Activated naive CD4-positive, alpha-beta T cell treated with anti-CD3 and anti-CD28 coated beads, Interleukin-2, amount 50 U/mL, for 24 hours (primary cell): ENCODE measurements around the gene EBF4.

ENCODE experiments used
- H3K27ac Mint-ChIP-seq: one replicate; pipeline ENCODE4 v1.8.0; 2021; ENCODE audit warnings: mild to moderate bottlenecking, mixed read lengths
- H3K27me3 Mint-ChIP-seq: one replicate; pipeline ENCODE4 v1.8.0; 2021; ENCODE audit warnings: mixed read lengths
- H3K36me3 Mint-ChIP-seq: one replicate; pipeline ENCODE4 v1.8.0; 2021; ENCODE audit warnings: mixed read lengths
- H3K4me1 Mint-ChIP-seq: one replicate; pipeline ENCODE4 v1.8.0; 2021; ENCODE audit warnings: mixed read lengths
- H3K4me3 Mint-ChIP-seq: one replicate; pipeline ENCODE4 v1.8.0; 2021; ENCODE audit warnings: mild to moderate bottlenecking, mixed read lengths
- H3K9me3 Mint-ChIP-seq: one replicate; pipeline ENCODE4 v1.8.0; 2021; ENCODE audit warnings: mixed read lengths

EBF4 gene

GRCh38 chr20:2751347-2751877 is 58.8 kb downstream of the EBF4 start:
- Mint-ChIP-seq H3K27ac (no peak overlapping the region), H3K4me1 (peaks cover 39% of the 10 kb centered on the region), H3K9me3 (no peaks in the 10 kb centered on the region), H3K36me3 (no peaks in the 10 kb centered on the region), H3K27me3 (no peaks in the 10 kb centered on the region), H3K4me3 (peak overlapping the region; percentile 73)

GRCh38 chr20:2751878-2752566 is 59.4 kb downstream of the EBF4 start:
- Mint-ChIP-seq H3K27ac (no peak overlapping the region), H3K27me3 (no peaks in the 10 kb centered on the region), H3K36me3 (no peaks in the 10 kb centered on the region), H3K4me1 (peaks cover 39% of the 10 kb centered on the region), H3K9me3 (no peaks in the 10 kb centered on the region), H3K4me3 (peak overlapping the region; percentile 82)

- Mint-ChIP-seq H3K36me3 (no peaks in the 10 kb centered on the region), H3K4me3 (peak overlapping the region; percentile 82), H3K4me1 (peaks cover 32% of the 10 kb centered on the region), H3K9me3 (no peaks in the 10 kb centered on the region), H3K27ac (peak overlapping the region; percentile 46), H3K27me3 (no peaks in the 10 kb centered on the region)
Measured at GRCh38 chr20:2752567-2753460, 60.2 kb downstream of the EBF4 start.

- no peaks in the 10 kb centered on the region for H3K9me3 Mint-ChIP-seq
- no peak overlapping the region for H3K27ac Mint-ChIP-seq
- H3K36me3 Mint-ChIP-seq: no peaks in the 10 kb centered on the region
- peak overlapping the region; percentile 82 for H3K4me3 Mint-ChIP-seq
- H3K27me3 Mint-ChIP-seq: no peaks in the 10 kb centered on the region
- peaks cover 29% of the 10 kb centered on the region for H3K4me1 Mint-ChIP-seq
Measured at GRCh38 chr20:2753461-2754040, 61.0 kb downstream of the EBF4 start.

GRCh38 chr20:2754424-2754823 is 61.8 kb downstream of the EBF4 start:
- Mint-ChIP-seq H3K4me1 (peaks cover 29% of the 10 kb centered on the region), H3K9me3 (no peaks in the 10 kb centered on the region)

GRCh38 chr20:2755451-2756055 is 63.0 kb downstream of the EBF4 start:
- no peaks in the 10 kb centered on the region for H3K36me3 Mint-ChIP-seq
- no peak overlapping the region for H3K27ac Mint-ChIP-seq
- H3K4me1 Mint-ChIP-seq: peaks cover 24% of the 10 kb centered on the region
- no peaks in the 10 kb centered on the region for H3K27me3 Mint-ChIP-seq
- no peaks in the 10 kb centered on the region for H3K9me3 Mint-ChIP-seq
- no peak overlapping the region for H3K4me3 Mint-ChIP-seq

More at GRCh38 chr20:2754424-2754823, 61.8 kb downstream of the EBF4 start:
- Mint-ChIP-seq H3K36me3 (no peaks in the 10 kb centered on the region), H3K27ac (no peak overlapping the region), H3K27me3 (no peaks in the 10 kb centered on the region), H3K4me3 (peak overlapping the region; percentile 7)

- H3K27me3 Mint-ChIP-seq: peaks cover 3% of the 10 kb centered on the region
- no peaks in the 10 kb centered on the region for H3K9me3 Mint-ChIP-seq
- H3K4me3 Mint-ChIP-seq: no peak overlapping the region
- no peak overlapping the region for H3K27ac Mint-ChIP-seq
- no peaks in the 10 kb centered on the region for H3K36me3 Mint-ChIP-seq
- peaks cover 18% of the 10 kb centered on the region for H3K4me1 Mint-ChIP-seq
Measured at GRCh38 chr20:2756056-2756611, 63.6 kb downstream of the EBF4 start.

GRCh38 chr20:2757001-2757400 is 64.4 kb downstream of the EBF4 start:
- Mint-ChIP-seq H3K9me3 (no peaks in the 10 kb centered on the region), H3K4me3 (no peak overlapping the region), H3K4me1 (peaks cover 14% of the 10 kb centered on the region), H3K27me3 (peaks cover 3% of the 10 kb centered on the region), H3K36me3 (no peaks in the 10 kb centered on the region), H3K27ac (no peak overlapping the region)

- Mint-ChIP-seq H3K27me3 (peaks cover 3% of the 10 kb centered on the region), H3K4me3 (no peak overlapping the region), H3K36me3 (no peaks in the 10 kb centered on the region), H3K27ac (no peak overlapping the region), H3K4me1 (peaks cover 14% of the 10 kb centered on the region), H3K9me3 (no peaks in the 10 kb centered on the region)
Measured at GRCh38 chr20:2757969-2758368, 65.4 kb downstream of the EBF4 start.

GRCh38 chr20:2759143-2759542 is 66.6 kb downstream of the EBF4 start:
- Mint-ChIP-seq H3K36me3 (no peaks in the 10 kb centered on the region), H3K27ac (no peak overlapping the region), H3K9me3 (no peaks in the 10 kb centered on the region), H3K27me3 (peaks cover 3% of the 10 kb centered on the region), H3K4me3 (no peak overlapping the region), H3K4me1 (peaks cover 2% of the 10 kb centered on the region)

GRCh38 chr20:2759603-2760296 is 67.2 kb downstream of the EBF4 start:
- Mint-ChIP-seq H3K4me1 (no peaks in the 10 kb centered on the region), H3K27me3 (peaks cover 3% of the 10 kb centered on the region), H3K9me3 (no peaks in the 10 kb centered on the region), H3K27ac (no peak overlapping the region), H3K4me3 (no peak overlapping the region), H3K36me3 (no peaks in the 10 kb centered on the region)

- Mint-ChIP-seq H3K4me3 (no peak overlapping the region), H3K27me3 (peaks cover 3% of the 10 kb centered on the region), H3K27ac (no peak overlapping the region), H3K4me1 (no peaks in the 10 kb centered on the region), H3K36me3 (no peaks in the 10 kb centered on the region), H3K9me3 (no peaks in the 10 kb centered on the region)
Measured at GRCh38 chr20:2760297-2760951, 67.8 kb downstream of the EBF4 start.

- no peaks in the 10 kb centered on the region for H3K36me3 Mint-ChIP-seq
- no peaks in the 10 kb centered on the region for H3K4me1 Mint-ChIP-seq
- no peak overlapping the region for H3K27ac Mint-ChIP-seq
- no peak overlapping the region for H3K4me3 Mint-ChIP-seq
- H3K9me3 Mint-ChIP-seq: no peaks in the 10 kb centered on the region
- H3K27me3 Mint-ChIP-seq: peaks cover 3% of the 10 kb centered on the region
Measured at GRCh38 chr20:2760952-2761305, 68.3 kb downstream of the EBF4 start.

GRCh38 chr20:2761885-2762284 is 69.3 kb downstream of the EBF4 start:
- Mint-ChIP-seq H3K4me3 (no peak overlapping the region), H3K27ac (no peak overlapping the region), H3K36me3 (no peaks in the 10 kb centered on the region), H3K27me3 (peaks cover 3% of the 10 kb centered on the region), H3K9me3 (no peaks in the 10 kb centered on the region), H3K4me1 (no peaks in the 10 kb centered on the region)
